ENCODE measurements around the gene SCAMP2.

- TF ChIP-seq FOXM1 (IDR thresholded peaks at IDR 0.05; ENCODE audit: borderline replicate concordance) = peak; percentile 58; the same call in 1 of the 2 replicates
- no peak for TF ChIP-seq ELF4 (IDR thresholded peaks at IDR 0.05)
- TF ChIP-seq NFRKB (IDR thresholded peaks at IDR 0.05) = no peak
- no peak for TF ChIP-seq FOXK2 (IDR thresholded peaks at IDR 0.05)
- TF ChIP-seq SUZ12 (IDR thresholded peaks at IDR 0.05) = no peak
- no peak for TF ChIP-seq ARNT (IDR thresholded peaks at IDR 0.05)
- no peak for TF ChIP-seq TARDBP (IDR thresholded peaks at IDR 0.05)
- TF ChIP-seq LEF1 (IDR thresholded peaks at IDR 0.05; ENCODE audit: borderline replicate concordance) = no peak
- no peak for TF ChIP-seq HDGF (IDR thresholded peaks at IDR 0.05; ENCODE audit: borderline replicate concordance)
- TF ChIP-seq BHLHE40 (IDR thresholded peaks at IDR 0.05; ENCODE audit: borderline replicate concordance) = no peak
- TF ChIP-seq, protein P1, sequence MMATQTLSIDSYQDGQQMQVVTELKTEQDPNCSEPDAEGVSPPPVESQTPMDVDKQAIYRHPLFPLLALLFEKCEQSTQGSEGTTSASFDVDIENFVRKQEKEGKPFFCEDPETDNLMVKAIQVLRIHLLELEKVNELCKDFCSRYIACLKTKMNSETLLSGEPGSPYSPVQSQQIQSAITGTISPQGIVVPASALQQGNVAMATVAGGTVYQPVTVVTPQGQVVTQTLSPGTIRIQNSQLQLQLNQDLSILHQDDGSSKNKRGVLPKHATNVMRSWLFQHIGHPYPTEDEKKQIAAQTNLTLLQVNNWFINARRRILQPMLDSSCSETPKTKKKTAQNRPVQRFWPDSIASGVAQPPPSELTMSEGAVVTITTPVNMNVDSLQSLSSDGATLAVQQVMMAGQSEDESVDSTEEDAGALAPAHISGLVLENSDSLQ (IDR thresholded peaks at IDR 0.05) = no peak
- TF ChIP-seq ZNF384 (IDR thresholded peaks at IDR 0.05) = no peak
Observed at GRCh38 chr15:74906450-74907162, 33.4 kb upstream of the SCAMP2 start, which contains the start of gene FAM219B.

All from HEK293T (cell line).